Mesothelial cell of epicardium (in vitro differentiated cells): Measurements from ENCODE around the gene RPL13A. TPM values are rescaled to one million over a fixed set of nuclear protein-coding genes. Genes with fewer than 3 reads are reported as not detected.

ENCODE experiments used
- DNase-seq, 2 experiments: peaks; one replicate each; pipeline ENCODE4 v3.0.0; 2021; ENCODE audit warnings: low spot score in 2 of 2; ENCODE audit not compliant: unreplicated experiment in 2 of 2
- H3K27ac Mint-ChIP-seq: 2 replicates; pipeline ENCODE4 v1.8.0; 2021; ENCODE audit warnings: mixed read lengths
- H3K27me3 Mint-ChIP-seq: 2 replicates; pipeline ENCODE4 v1.8.0; 2021; ENCODE audit warnings: low read depth, mixed read lengths
- H3K36me3 Mint-ChIP-seq: 2 replicates; pipeline ENCODE4 v1.8.0; 2021; ENCODE audit warnings: mixed read lengths
- H3K4me1 Mint-ChIP-seq: 2 replicates; pipeline ENCODE4 v1.8.0; 2021; ENCODE audit warnings: mixed read lengths
- H3K4me3 Mint-ChIP-seq: 2 replicates; pipeline ENCODE4 v1.8.0; 2021; ENCODE audit warnings: mild to moderate bottlenecking, moderate library complexity, mixed read lengths
- H3K9me3 Mint-ChIP-seq: 2 replicates; pipeline ENCODE4 v1.8.0; 2021; ENCODE audit warnings: mixed read lengths
- total RNA-seq: library from RNA; stranded (reverse); gene quantifications from 3 replicates; pipeline ENCODE4 v1.2.1, GENCODE V29; 2021
- TF ChIP-seq, protein P1 (sequence below): fragments of 200-600 bp; sonication (generic); IDR thresholded peaks from one replicate; pipeline ENCODE4 v1.5.0; 2021; ENCODE audit warnings: antibody characterized with exemption; ENCODE audit not compliant: unreplicated experiment

RPL13A gene
- total RNA-seq, 1 donor from 2014 or later, result 2,869 TPM

DNA sequence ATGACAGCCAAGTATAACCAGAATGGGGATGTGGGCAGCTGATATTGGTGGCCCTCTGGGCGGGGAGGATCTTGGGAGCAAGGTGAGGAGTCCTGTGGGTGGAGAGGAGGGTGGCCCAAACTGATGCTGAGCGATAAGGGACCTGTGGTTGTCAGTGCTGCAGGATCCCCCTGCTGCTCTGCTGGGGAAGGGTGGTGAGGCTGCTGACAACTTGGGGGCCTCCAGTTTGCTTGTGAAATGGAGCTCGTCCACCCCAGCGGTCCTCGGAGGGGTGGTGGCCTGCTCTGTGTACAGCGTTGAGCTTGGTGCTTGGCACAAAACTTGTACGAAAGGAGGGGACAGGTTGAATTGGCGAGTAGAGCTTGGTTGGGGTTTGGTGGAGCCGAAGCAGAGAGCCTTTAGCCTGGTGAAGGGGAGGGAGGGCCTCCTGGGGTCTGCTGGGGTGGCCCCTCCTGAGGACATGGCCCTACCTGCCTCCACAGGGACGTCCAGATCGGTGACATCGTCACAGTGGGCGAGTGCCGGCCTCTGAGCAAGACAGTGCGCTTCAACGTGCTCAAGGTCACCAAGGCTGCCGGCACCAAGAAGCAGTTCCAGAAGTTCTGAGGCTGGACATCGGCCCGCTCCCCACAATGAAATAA lies 11.7 kb downstream of the RPL13A start:
- H3K27me3 Mint-ChIP-seq, result no peaks in the 10 kb centered on the region
- H3K36me3 Mint-ChIP-seq, result peaks cover 10% of the 10 kb centered on the region
- H3K4me3 Mint-ChIP-seq, result peak overlapping the region; percentile 4
- TF ChIP-seq, protein P1, sequence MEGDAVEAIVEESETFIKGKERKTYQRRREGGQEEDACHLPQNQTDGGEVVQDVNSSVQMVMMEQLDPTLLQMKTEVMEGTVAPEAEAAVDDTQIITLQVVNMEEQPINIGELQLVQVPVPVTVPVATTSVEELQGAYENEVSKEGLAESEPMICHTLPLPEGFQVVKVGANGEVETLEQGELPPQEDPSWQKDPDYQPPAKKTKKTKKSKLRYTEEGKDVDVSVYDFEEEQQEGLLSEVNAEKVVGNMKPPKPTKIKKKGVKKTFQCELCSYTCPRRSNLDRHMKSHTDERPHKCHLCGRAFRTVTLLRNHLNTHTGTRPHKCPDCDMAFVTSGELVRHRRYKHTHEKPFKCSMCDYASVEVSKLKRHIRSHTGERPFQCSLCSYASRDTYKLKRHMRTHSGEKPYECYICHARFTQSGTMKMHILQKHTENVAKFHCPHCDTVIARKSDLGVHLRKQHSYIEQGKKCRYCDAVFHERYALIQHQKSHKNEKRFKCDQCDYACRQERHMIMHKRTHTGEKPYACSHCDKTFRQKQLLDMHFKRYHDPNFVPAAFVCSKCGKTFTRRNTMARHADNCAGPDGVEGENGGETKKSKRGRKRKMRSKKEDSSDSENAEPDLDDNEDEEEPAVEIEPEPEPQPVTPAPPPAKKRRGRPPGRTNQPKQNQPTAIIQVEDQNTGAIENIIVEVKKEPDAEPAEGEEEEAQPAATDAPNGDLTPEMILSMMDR, result no peak
- peaks cover 32% of the 10 kb centered on the region for H3K4me1 Mint-ChIP-seq
- H3K27ac Mint-ChIP-seq, result no peak overlapping the region
- H3K9me3 Mint-ChIP-seq, result no peaks in the 10 kb centered on the region
- DNase-seq, result no peak

DNA sequence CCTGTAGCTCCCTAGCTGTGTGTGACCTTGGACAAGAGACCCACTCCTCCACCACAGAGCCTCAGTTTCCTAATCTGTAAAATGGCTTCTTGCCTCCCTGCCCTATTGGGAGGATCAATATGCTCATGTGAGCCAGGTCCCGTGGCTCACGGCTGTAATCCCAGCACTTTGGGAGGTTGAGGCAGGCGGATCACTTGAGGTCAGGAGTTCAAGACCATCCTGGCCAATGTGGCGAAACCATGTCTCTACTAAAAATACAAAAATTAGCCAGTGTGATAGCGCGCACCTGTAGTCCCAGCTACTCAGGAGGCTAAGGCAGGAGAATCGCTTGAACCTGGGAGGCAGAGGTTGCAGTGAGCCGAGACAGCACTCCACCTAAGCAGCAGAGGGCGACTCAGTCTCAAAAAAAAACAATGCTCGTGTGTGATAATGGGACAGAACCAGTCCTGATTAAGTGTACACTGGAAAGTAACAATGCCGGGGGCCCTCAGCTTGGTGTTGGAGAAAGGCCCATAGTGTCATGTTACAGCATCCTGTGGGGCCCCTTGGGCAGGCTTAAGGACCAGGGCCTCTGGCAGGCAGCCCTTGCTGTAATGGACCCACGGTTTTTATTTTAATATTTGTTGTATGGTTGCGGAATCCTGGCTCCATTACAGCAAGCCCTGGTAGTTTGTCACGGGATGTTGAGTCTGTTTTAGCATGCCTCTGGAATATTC lies 15.6 kb downstream of the RPL13A start:
- no peaks in the 10 kb centered on the region for H3K9me3 Mint-ChIP-seq
- no peak overlapping the region for H3K4me3 Mint-ChIP-seq
- DNase-seq, result peak in 1 of 2 experiments; percentile 56

DNA sequence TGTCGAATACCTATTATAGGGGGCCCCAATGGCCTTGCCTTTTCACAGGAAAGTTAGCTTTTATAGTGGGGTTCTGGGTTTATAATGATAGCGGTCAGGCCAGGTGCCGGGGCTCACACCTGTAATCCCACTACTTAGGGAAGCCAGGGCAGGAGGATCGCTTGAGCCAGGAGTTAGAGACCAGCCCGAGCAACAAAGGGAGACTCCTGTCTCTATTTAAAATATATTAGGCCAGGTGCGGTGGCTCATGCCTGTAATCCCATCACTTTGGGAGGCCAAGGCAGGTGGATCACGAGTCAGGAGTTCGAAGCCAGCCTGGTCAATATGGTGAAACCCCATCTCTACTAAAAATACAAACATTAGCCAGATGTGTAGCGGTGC lies 16.2 kb downstream of the RPL13A start:
- Mint-ChIP-seq H3K27me3 (no peaks in the 10 kb centered on the region), H3K27ac (no peak overlapping the region), H3K9me3 (no peaks in the 10 kb centered on the region), H3K4me3 (no peak overlapping the region), H3K4me1 (peaks cover 18% of the 10 kb centered on the region), H3K36me3 (peaks cover 7% of the 10 kb centered on the region)
- TF ChIP-seq, protein P1, result no peak
- DNase-seq, result no peak

More for the DNA sequence above, 15.6 kb downstream of the RPL13A start:
- Mint-ChIP-seq H3K4me1 (peaks cover 23% of the 10 kb centered on the region), H3K27me3 (no peaks in the 10 kb centered on the region), H3K36me3 (peaks cover 8% of the 10 kb centered on the region), H3K27ac (peak overlapping the region; percentile 12)
- TF ChIP-seq, protein P1, result no peak

DNA sequence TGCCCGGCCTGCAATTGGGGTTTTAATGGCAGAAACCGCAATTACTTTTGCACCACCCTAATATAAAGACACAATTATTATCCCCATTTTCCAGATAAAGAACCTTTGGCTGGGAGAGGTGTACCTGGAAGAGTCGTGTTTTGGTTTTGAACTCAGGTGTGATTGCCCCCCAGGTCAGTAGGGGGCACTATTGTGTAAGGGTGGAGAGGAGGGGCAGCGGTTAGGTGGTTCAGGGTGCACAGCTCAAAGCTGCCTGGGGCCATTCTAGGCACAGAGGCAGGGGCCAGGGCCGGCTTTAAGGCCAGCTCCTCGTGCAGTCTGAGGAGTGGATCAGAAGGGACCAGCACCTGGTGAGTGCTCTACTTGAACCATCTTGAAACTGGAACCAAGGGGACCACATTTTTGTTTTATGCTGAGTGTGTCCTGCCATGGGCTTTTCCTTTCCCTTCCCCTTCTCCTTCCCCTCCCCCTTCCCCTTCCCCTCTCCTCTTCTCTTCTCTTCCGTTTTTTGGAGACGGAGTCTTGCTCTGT lies 19.2 kb downstream of the RPL13A start:
- Mint-ChIP-seq H3K27me3 (no peaks in the 10 kb centered on the region), H3K4me1 (peaks cover 11% of the 10 kb centered on the region), H3K4me3 (no peak overlapping the region), H3K27ac (no peak overlapping the region), H3K9me3 (no peaks in the 10 kb centered on the region), H3K36me3 (no peaks in the 10 kb centered on the region)
- TF ChIP-seq, protein P1, result peak; percentile 59
- no peak for DNase-seq

DNA sequence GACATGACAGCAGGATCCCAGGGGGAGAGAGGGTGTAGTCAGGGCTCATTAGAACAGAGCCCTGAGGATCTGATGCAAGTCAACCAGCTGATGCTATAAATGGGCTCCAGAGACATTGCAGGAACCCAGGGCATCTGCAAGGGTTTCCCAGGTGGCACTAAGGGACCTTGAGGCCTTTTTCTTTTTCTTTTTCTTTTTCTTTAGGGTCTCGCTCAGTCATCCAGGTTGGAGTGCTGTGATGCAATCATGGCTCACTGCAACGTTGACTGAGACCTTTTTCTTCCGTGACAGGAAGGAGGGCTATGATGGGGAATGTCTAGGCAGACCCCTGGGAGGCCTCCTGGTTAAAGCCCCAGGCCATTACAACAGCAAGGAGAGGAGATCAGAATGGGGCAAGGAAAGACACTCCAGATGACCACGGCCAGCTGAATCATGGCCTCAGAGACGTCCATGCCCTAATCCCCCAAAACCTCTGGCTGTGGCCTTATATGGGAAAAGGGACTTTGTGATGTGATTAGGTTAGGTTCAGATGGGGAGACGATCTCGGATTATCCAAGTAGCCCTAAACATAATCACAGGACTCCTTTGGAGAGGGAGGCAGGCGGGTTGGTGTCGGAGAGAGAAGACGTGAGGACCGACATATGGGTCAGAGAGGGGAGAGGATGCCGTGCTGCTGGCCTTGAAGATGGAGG lies 20.5 kb downstream of the RPL13A start:
- TF ChIP-seq, protein P1, result no peak
- H3K4me1 Mint-ChIP-seq, result peaks cover 18% of the 10 kb centered on the region
- H3K27ac Mint-ChIP-seq, result peak overlapping the region; percentile 43
- no peaks in the 10 kb centered on the region for H3K36me3 Mint-ChIP-seq
- H3K4me3 Mint-ChIP-seq, result no peak overlapping the region
- no peaks in the 10 kb centered on the region for H3K27me3 Mint-ChIP-seq
- no peak for DNase-seq
- no peaks in the 10 kb centered on the region for H3K9me3 Mint-ChIP-seq
